PC-9 (cell line): ENCODE results near the gene CCDC9B.

Experiments used
- EZH2 ChIP-seq: fragments of 200-600 bp; sonication (generic); IDR thresholded peaks from 2 replicates; pipeline ENCODE4 v1.8.0; 2017; ENCODE audit warnings: antibody characterized with exemption, low read depth
- TF ChIP-seq, protein P1 (sequence below): fragments of 200-600 bp; sonication (generic); conservative IDR thresholded peaks from 2 replicates; pipeline ENCODE4 v1.6.1; 2017; ENCODE audit warnings: mixed run types, antibody characterized with exemption, mild to moderate bottlenecking, moderate library complexity

DNA sequence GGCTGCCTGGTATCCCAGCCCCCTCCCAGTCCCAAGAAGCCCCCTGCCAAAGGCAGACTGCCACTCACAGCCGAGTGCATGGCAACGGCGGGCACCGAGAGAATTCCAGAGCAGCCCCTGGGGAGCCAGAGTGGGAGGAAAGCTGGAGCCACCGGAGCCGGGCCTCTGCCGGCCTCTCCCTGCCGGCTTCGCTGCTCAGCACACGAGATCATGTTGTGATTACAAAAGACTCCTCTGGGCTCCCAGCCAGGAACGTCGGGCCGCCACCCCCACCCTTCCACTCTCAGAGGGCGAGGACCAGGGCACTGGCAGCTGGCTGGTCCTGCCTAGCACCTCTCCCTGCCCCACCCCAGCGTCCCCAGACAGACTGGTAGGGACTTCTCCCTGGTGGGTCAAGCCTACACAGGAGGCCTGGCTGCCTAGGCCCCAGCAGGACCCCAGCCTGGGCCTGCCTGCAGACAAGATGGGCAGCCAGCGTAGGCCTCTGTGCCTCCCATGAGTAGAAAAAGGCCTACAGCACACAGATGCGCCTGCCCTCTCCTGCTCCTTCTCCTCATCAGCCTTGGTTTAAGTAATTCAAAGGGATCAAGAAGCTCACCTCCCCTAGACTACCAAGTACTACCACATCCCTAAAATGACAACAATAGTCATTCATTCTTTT, at the start of gene CCDC9B:
- TF ChIP-seq, protein P1, sequence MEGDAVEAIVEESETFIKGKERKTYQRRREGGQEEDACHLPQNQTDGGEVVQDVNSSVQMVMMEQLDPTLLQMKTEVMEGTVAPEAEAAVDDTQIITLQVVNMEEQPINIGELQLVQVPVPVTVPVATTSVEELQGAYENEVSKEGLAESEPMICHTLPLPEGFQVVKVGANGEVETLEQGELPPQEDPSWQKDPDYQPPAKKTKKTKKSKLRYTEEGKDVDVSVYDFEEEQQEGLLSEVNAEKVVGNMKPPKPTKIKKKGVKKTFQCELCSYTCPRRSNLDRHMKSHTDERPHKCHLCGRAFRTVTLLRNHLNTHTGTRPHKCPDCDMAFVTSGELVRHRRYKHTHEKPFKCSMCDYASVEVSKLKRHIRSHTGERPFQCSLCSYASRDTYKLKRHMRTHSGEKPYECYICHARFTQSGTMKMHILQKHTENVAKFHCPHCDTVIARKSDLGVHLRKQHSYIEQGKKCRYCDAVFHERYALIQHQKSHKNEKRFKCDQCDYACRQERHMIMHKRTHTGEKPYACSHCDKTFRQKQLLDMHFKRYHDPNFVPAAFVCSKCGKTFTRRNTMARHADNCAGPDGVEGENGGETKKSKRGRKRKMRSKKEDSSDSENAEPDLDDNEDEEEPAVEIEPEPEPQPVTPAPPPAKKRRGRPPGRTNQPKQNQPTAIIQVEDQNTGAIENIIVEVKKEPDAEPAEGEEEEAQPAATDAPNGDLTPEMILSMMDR: no peak
- TF ChIP-seq EZH2: no peak
